ENCODE measurements around the gene CDH13.

The CDH13 gene

DNA sequence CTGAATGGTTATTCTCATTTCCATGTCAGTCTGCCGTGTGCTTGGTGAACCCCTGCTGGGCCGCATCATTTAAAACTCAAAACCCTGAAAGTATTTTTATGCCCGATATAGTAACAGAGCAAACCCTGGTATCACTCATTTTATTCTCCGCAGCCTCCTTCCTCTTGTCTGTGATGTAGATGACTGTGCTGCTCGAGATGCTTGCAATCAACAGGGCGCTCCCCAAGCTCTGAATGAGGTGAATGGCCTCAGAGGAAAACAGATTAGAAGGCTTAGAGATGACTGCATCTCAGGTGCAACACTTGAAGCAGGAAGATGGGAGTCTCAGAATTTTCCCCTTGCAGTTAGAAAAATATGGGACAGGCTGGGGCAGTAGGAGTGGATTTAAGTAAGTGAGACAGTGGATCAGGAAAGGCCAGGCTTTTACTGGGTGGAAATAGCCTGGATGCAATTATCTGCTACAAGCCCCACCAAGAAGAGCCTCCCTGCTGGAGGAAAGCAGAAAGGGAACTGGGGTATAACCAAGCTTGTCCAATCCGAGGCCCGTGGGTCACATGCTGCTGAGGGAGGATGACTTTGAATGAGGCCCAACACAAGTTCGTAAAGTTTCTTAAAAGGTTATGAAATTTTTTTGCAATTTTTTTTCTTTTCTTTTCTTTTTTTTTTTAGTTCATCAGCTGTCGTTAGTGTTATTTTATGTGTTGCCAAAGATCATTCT is 166.9 kb downstream of the CDH13 start:
- DNase-seq = no peak

DNA sequence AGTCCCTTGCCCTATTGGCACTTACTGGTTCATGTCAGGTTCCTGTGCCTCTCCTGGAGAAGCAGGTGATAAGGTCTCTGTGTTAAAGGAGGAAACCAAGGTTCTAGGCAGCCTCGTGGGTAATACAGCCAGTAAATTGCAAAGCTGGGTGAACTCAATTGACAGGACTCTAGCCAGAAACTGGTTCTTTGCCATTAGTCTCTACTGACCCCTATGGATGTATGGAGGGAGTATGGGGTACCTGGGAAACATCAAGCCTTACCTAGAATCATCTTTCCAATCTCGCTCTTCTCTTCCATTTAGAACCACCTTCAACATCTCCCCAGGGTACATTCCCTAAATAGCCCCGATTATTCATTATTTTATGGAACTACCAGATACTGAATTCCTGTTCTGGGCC is 169.3 kb downstream of the CDH13 start:
- no peak for DNase-seq

DNA sequence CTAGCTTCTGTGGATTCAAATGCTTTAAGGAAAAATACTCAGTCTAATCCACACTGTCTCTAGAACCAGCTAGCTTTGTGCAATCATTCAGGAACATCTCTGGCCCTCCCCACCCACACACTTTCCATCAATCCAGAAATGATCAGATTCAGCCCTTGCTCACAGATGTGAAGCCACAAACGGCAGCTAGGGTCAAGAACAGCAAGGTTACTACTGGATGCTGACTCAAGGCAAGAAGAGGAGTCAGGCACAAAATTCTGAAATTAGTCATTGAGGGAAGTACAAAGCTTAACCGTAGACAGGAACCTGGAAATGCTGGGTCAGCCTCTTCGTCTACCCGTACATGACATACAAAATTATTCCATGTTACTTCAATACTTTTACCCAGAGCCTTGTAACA is 174.6 kb downstream of the CDH13 start:
- no peak for DNase-seq

DNA sequence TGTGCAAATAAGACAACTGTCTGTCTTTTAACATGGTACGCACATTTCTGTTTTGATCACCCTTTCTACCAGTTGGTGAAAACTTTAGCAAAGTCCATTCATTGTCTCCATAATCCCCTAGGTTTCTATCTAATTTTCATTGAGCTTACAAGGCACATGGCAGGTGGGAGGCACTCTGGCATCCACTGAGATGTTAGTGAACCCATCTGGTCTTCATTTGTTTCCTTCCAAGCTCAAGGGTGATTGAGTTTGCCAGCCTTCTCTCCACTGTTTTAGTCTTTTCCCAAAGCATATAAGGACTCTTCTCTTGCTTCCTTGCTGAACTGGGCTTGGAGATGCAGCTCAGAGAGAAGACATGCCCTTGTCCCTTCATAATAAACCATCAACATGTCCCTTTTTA is 179.1 kb downstream of the CDH13 start:
- DNase-seq = no peak

DNA sequence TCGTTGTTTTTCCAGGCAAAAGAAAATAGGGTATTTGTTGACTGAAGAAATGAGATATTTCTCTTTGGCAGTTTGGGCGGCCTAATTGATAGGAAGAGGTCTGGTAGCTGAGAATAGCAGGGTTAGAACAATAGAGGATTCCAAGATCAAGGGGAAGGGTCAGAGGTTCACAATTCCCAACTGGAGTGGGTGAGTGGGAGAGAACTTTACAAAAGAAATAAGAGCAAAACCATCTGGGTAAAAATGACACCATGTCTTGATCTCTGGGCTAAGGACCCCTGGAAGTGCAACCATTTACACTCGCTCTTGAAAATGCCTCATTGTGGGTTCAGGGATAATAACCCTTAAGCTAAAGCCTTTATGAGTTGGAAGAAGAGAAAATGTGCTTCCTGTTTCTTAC is 180.5 kb downstream of the CDH13 start:
- DNase-seq = no peak

DNA sequence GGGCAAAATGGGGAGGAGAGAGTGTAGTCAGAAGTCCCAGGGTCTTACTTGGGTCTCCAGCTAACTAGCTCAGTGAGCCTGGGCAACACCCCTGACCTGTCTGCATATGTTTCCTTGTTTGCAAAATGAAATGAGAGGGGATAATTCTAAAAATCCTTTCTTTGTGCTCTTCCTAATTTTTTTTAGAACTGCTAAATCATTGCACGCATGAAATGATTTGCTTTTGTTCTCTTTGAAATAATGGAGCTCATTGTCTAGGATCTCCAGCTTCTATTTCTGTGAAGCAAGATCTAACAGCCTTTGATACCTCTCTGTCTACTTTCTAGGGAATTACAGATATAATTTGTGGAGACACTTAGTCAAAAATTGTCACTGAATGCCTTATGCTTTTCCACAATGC is 181.3 kb downstream of the CDH13 start:
- DNase-seq = no peak

DNA sequence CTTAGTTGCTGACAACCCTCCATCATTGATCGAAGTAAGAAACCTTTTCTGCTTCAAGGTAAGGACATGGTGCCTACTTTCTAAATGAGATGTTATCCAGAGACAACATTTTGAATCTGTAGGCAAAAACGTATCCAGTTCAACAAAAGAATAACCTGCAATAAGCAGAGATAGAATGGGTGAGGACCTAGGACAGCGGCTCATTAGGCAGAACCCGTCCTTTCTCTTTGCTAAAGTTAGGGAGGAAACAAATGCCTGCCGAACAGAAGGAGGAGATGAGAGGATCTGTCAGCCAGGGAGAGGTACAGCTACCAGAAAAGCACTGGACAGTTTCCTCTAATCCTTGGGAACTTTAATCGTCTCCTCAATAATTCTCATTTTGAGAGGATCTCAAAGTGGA is 183.3 kb downstream of the CDH13 start:
- DNase-seq = no peak

DNA sequence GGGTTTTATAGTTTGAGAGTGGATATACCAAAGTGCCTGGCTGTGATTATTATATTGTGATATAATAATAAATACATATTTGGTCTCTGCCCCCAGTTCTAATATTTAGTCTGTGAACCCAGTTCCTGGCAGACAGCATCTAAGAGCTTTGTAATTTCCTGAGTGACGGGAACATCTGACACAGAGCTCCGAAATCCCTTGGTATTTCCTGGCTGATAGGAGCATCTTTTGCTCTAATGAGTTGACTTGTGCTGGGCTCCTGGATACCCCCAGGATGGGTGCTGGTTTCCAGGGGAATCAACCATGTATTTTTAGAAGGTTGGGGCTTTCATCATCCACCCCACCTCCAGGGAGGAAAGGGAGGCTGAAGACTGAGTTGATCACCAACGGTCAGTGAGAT is 187.3 kb downstream of the CDH13 start:
- no peak for DNase-seq

DNA sequence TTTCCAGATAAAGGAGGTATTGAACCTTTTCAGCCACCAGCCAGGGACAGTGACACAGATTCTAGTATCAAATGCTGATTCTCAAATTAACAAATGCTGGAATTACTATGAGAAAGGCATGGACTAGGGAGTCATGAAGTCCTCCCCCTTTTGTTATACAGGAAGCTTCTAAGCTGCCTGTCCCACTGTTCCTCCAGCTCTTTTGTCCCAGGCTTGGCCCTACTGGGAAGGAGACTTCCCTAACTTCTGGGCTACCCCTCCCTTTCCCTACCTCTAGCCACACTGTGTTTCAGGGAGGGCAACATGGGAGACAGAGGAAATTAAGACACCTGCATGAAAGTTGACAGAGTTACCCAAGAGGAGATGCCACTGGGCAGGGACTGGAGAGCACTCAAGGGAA is 192.5 kb downstream of the CDH13 start:
- no peak for DNase-seq

DNA sequence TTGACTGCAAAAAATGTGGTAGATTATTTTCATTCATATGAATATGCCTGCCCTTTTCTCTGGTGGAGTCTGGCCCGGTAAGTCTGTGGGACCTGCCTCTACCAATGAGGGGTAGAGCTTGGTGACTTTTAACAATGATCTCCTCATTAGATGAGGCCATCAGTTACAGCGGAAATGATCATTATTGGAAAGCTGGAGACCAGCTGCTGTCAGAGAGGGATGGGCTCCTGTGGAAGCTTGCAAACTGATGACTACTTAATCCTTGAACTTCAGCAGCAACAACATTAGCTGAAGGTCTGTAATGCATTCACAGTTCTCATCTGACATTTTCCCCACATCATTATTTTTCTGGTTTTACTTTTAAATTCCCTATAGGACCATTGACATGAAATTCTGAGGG is 194.1 kb downstream of the CDH13 start:
- no peak for DNase-seq

DNA sequence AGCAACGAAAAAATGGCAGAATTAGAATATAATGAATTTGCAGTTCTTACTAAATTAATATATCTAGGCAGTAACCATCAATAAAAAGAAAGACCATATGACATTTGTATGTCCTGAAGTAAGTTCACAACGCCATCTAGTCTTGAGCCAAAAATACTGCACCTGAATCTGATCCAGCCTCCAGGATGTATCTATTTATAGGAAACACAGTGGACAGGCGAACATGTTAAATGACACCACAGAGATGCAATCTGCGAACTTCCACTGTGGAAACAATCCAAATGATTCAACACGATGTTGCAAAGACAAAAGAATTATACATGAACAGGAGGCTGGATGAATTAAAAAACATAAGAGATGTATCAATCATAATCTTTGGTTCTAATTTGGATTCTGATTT is 197.6 kb downstream of the CDH13 start:
- DNase-seq = no peak

DNA sequence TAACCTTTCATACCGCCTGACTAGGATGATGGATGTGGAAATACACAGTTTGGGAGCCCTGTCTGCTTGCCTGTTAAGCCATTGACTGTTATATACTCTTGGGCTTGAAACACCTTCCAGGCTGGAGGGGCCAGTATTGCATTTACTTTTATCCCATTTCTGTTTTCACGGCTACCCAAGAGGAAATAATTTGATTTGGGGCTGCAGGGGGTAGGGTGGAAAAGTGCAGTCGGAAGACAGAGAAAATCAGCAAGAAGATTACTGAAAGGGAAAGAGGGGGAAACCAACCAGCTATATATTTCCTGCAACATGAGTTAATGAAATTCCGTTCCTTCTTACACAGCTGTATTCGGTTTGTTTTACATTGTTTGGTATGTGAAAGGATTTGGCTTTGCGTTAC is 202.5 kb downstream of the CDH13 start:
- DNase-seq = no peak

DNA sequence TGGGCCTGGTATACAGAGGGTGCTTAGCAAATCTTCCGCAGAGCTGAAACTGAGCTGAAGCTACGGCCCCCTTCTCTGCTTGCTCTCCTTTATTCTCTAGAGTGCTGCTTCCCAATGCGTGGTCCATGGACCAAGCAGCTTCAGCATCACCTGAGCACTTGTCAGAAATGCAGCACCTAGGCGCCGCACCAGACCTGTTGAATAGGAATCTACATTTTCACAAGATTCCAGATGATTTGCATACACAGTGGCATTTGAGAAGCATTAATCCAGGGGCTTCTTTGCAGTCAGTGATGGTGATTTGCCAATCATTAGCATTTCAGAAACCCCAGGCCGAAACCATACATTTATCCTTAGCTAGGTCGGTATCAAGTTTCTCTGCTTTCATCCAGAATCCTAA is 204.2 kb downstream of the CDH13 start:
- DNase-seq = no peak

DNA sequence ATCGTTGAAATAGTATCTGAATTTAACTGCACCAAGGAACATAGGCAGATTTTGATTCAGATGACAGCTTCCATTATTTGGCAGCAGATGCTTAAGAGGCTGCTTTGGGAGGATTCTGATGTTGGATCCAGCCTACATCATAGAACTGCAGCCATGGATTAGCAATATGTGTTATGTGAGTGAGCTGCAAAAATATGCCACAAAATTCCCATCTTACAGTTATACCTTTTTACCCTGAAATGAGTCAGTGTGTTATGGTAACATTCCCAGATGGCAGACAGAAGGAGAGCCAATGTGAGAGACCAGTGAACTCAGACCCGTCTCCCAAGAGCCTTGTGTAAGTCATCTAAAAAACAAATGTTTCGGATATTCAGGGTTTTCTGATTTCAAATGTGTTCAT is 206.1 kb downstream of the CDH13 start:
- DNase-seq = no peak

DNA sequence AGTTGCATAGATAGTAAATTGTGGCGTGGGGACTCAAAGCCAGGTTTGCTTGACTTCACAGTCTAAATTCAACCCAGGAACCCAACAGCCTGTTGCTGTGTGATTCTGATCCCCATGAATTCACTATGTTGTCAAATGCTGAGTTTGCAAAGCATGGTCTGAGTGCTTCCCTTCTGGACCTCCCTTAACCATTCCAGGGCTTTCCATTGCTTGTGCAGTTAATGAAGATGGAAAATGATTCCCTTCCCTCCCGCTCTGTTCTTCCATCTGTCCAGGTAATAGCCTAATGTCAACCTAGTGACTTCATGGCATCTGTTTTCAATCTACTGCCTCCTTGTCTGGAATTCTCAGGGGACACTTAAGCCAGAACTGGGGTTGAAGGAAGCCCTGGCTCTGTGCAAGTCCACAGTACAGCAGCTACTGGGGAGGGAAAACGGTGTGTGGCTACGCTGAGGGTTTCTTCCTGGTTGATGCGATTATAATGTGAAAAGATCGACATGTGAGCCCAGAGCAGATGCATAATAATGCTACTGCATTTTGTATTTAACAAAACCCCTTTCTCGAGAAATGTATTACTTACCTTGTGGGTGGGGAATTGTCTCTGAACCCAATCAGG is 206.7 kb downstream of the CDH13 start:
- no peak for DNase-seq

DNA sequence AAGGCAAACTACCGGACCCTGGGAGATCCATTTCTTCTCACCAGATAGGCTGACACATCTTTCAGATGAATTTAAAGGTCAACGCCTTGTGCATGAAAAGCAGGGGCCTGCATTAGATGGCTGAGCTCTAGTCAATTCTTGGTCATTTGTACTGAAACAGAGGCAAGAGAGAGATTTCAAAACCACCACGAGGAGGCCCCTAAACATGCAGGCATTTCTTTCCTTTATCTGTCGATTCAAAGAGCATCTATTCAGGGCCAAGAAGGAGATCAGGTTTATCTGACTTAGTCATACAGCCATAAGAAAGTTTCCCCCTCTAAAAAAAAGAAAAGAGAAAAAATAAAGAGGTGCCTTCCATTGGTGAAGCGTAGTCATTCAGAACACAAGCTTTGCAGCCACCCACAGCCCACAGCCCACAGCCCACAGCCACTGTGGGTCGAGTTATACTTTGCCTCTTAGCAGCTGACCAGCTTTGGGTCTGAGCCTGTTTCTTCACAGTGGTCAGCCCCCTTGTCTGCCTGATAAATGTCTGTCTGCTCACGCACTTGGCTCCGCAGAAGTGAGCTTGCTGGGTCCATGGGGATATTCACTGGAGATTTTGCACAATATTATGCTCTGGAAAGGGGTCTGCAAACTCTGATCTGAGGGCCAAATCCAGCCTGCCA is 207.5 kb downstream of the CDH13 start:
- no peak for DNase-seq

DNA sequence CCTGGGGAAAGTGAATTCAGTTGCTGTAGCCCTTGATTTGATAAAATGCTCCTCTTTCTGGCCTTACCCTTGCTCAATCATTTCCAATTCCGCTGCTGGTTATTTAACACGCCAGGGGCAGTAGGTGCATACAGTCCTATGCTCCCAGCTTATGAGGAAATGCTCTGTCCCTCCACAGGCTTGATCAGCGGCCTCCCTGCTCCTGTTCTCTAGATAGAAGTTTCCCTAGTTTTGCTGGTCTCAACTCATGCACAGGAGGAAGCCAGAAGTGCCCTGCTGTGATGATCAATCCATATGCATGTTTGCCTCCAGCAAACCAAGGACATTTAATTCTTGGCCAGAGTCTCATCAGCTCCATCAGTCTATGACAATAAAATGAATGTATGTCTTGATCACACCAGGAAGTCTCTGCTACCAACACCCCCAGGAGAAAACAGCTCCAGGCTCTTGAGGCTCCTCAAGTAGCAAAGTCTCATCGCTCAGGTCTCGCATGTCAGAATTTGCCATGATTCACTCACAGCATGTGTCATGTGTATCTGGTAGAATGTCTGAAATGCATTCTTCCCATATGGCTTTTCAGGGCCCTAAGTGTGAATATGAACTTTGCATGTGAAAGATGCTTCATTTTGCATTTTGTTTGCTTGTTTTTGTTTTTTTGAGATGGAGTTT is 208.9 kb downstream of the CDH13 start:
- DNase-seq = no peak

DNA sequence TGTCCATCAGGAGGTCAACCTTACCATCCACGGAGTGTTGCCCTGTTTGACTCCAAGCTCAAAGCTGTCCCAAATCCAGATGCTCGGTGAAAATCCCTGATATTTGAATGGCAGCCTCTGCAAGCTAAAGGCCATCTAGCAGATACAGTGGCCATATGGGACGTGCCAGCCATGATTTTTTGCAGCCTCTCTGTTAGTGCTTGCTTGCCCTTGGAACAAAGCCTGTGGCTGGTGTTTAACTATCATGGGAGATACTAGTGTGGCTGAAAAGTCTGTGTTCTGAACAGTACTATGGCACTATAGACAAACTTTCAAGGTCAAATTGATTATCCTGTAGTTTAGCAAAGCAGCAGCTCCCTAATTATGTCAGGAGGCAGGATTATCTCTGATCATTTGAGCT is 214.3 kb downstream of the CDH13 start:
- DNase-seq = no peak

DNA sequence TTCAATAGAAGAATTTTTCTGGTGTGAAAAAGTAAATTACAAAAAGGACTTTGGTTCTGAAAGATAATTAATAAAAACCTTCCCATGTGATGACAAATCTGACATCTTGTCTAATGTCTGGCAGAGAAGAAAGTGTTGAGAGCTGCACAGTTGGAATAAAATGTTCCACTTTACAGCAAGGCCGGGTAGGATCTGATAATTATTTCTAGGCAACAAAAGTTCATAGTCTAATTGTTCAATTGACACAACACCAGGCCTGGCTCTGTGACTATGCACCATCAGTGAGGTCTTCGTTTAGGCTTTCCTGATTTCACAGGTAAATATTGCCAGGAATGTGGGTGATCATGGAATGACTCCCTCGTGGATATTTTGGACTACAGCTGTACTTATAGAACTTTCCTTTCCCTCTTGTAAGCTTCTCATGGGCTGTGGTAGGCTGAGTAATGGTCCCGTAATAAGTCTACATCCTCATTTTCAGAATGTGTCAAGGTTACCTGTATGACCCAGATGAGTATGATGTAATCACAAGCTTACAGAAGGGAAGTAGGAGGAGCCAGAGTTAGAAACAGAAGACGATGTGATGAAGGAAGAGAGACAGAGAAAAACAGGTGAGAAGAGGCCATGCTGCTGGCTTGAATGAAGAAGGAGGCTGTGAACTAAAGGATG is 217.0 kb downstream of the CDH13 start:
- no peak for DNase-seq

DNA sequence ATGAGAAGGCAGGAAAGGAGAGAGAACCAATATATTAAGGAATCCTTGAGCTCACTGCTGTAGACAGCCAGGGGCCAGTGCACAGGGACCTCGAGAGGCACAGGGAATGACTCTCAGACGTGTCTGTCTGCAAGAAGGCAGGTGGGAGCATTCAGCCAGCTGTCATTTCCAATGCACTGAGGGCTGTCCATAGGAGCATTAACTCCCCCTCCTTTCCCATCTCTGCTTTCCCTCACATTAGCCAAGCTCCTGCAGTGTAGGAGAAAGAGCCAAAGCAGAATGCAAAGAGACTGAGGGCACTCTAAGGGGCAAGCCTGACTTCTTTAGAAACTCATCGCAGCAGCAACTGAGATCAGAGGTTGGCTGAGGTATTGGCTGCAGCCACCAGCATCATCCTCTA is 218.3 kb downstream of the CDH13 start:
- DNase-seq = no peak

DNA sequence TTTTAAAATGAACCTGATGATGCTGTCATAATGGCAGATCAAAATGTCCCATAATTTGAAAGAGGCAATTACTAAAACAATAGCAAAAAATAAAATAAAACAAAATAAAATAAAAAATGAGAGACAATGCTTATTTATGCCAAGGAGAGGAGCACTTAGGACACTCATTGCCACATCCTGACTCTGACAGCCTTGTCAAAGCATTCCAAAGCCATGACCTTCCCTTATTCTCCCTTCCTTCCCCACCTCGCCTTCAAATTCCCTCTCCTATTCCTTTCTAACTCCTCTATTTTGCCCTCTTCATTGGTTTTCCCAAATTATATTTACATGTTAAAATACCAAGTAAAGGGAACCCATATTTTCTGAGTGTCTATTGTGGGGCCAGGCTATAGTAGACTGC is 220.0 kb downstream of the CDH13 start:
- DNase-seq = no peak

DNA sequence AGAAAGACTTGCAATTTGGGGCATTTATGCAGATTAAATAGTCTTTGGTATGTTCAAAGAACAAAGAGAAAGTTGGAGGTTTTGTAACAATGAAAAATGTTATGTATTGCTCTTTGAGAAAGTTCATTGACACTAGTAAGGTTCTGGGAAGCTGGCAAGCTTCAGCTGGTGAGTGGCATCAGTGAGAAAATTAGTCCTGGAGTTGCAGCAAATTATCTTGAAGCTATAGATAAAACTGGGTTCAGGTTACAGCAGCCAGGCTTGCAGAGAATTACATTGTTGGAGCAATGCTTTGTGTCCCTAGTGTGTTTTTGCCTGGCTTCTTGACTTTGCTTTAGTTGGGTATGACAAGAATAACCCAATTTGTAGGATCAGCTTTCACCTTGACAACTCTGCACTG is 221.2 kb downstream of the CDH13 start:
- no peak for DNase-seq

DNA sequence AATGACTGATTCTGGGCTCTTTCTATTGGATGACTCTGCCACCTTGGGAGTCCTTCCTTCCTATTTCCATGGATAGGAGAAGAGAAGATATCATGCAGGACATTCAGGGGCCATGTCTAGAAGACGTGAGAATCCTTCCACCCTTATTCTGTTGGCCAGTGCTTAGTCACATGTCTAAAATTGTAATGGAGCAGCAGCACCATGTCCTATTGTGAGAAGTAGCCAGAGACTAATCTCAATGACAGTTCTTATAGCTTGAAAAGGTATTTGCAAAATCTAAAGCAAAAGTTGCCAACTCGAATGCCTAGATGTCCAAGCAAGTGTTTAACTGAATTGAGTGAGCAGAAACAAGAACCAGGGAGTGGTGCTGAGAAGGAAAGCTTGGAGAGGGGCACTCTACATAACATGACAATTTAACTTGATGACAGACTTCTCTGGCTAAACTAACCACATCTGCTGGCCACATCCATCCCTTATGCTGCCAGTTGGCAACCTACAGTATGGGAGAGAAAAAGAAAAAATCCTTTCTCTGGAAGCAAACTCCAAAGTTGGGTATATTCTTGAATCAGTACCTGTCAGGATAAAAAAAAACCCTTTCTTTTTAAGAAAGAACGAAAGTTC is 225.7 kb downstream of the CDH13 start:
- DNase-seq = no peak

Measured in NCI-H510A (cell line).